Neural cell (in vitro differentiated cells): ENCODE data around the gene KLC1. TPM values are rescaled to one million over a fixed set of nuclear protein-coding genes. Genes with fewer than 3 reads are reported as not detected.

Experiments used
- H2AFZ ChIP-seq: fragments of 200-600, 300-800 bp; sonication (generic), shearing (Covaris generic); 2 replicates; pipeline ENCODE4 v1.6.0; 2014; ENCODE audit warnings: low read depth, mild to moderate bottlenecking, antibody characterized with exemption, low read length, moderate library complexity
- H3F3A ChIP-seq: fragments of 200-600 bp; shearing (Covaris generic); 2 replicates; pipeline ENCODE4 v1.6.1; 2016; ENCODE audit warnings: mild to moderate bottlenecking, moderate library complexity, mixed read lengths, antibody characterized with exemption, low read length; ENCODE audit not compliant: insufficient read depth, poor library complexity, severe bottlenecking
- H3K27ac ChIP-seq: fragments of 200-600, 300-800 bp; sonication (generic), shearing (Covaris generic); 2 replicates; pipeline ENCODE4 v1.5.1; 2014; ENCODE audit warnings: mild to moderate bottlenecking, low read length, moderate library complexity
- H3K27me3 ChIP-seq: fragments of 300-800, 200-600 bp; sonication (generic), shearing (Covaris generic); 2 replicates; pipeline ENCODE4 v1.6.0; 2014; ENCODE audit warnings: mild to moderate bottlenecking, low read depth, low read length, moderate library complexity; ENCODE audit not compliant: insufficient read depth
- H3K36me3 ChIP-seq: fragments of 300-800, 200-600 bp; sonication (generic), shearing (Covaris generic); 2 replicates; pipeline ENCODE4 v1.5.1; 2014; ENCODE audit warnings: mild to moderate bottlenecking, antibody characterized with exemption, low read length, moderate library complexity; ENCODE audit not compliant: insufficient read depth
- H3K4me2 ChIP-seq: fragments of 300-800, 200-600 bp; sonication (generic), shearing (Covaris generic); 2 replicates; pipeline ENCODE4 v1.6.0; 2014; ENCODE audit warnings: mild to moderate bottlenecking, low read length
- H3K4me3 ChIP-seq: fragments of 300-800, 200-600 bp; sonication (generic), shearing (Covaris generic); 2 replicates; pipeline ENCODE4 v1.5.1; 2014; ENCODE audit warnings: mild to moderate bottlenecking, low read length, moderate library complexity
- H3K79me2 ChIP-seq: fragments of 200-600 bp; shearing (Covaris generic); replicated peaks from 2 replicates; pipeline ENCODE4 v1.6.0; 2014; ENCODE audit warnings: mild to moderate bottlenecking, low read length, moderate library complexity; ENCODE audit not compliant: insufficient read depth
- H3K9ac ChIP-seq: fragments of 300-800, 200-600 bp; sonication (generic), shearing (Covaris generic); 2 replicates; pipeline ENCODE4 v1.6.1; 2016; ENCODE audit warnings: mild to moderate bottlenecking, low read length, mixed read lengths
- H3K9me2 ChIP-seq: fragments of 200-600 bp; shearing (Covaris generic); 2 replicates; pipeline ENCODE4 v1.6.1; 2016; ENCODE audit warnings: mild to moderate bottlenecking, low read length, mixed read lengths; ENCODE audit not compliant: insufficient read depth
- H3K9me3 ChIP-seq: fragments of 200-600, 300-800 bp; sonication (generic), shearing (Covaris generic); 2 replicates; pipeline ENCODE4 v1.6.1; 2016; ENCODE audit warnings: mild to moderate bottlenecking, mixed run types, low read length, moderate library complexity, mixed read lengths
- H4K20me1 ChIP-seq: fragments of 200-600 bp; shearing (Covaris generic); 2 replicates; pipeline ENCODE4 v1.6.1; 2016; ENCODE audit warnings: mild to moderate bottlenecking, mixed run types; ENCODE audit not compliant: insufficient read depth
- CTCF ChIP-seq: fragments of 450-650 bp; IDR thresholded peaks from 2 replicates; pipeline ENCODE4 v1.5.1; 2014; ENCODE audit warnings: antibody characterized with exemption, mild to moderate bottlenecking, moderate library complexity; ENCODE audit not compliant: poor library complexity, severe bottlenecking
- EP300 ChIP-seq: fragments of 450-650 bp; conservative IDR thresholded peaks from 2 replicates; pipeline ENCODE4 v1.6.1; 2014; ENCODE audit warnings: antibody characterized with exemption, mild to moderate bottlenecking, moderate library complexity; ENCODE audit not compliant: poor library complexity, severe bottlenecking
- EZH2 ChIP-seq: fragments of 200-600, 300-800 bp; shearing (Covaris generic), sonication (generic); IDR thresholded peaks from 2 replicates; pipeline ENCODE4 v1.6.1; 2014; ENCODE audit warnings: antibody characterized with exemption, low read length, borderline replicate concordance, mild to moderate bottlenecking; ENCODE audit not compliant: insufficient read depth, poor library complexity, severe bottlenecking
- MXI1 ChIP-seq: fragments of 450-650 bp; conservative IDR thresholded peaks from 2 replicates; pipeline ENCODE4 v1.6.1; 2014; ENCODE audit warnings: antibody characterized with exemption, mild to moderate bottlenecking; ENCODE audit not compliant: poor library complexity, severe bottlenecking
- POLR2AphosphoS5 ChIP-seq: IDR thresholded peaks from 2 replicates; pipeline ENCODE4 v1.6.1; 2012
- RAD21 ChIP-seq: fragments of 450-650 bp; conservative IDR thresholded peaks from 2 replicates; pipeline ENCODE4 v1.6.1; 2014; ENCODE audit warnings: antibody characterized with exemption, mild to moderate bottlenecking, moderate library complexity
- REST ChIP-seq: IDR thresholded peaks from 2 replicates; pipeline ENCODE4 v1.6.1; 2012; ENCODE audit warnings: borderline replicate concordance
- SMC3 ChIP-seq: fragments of 450-650 bp; conservative IDR thresholded peaks from 2 replicates; pipeline ENCODE4 v1.6.1; 2014; ENCODE audit warnings: antibody characterized with exemption, mild to moderate bottlenecking, moderate library complexity; ENCODE audit not compliant: poor library complexity
- TAF1 ChIP-seq: IDR thresholded peaks from 2 replicates; pipeline ENCODE4 v1.6.1; 2012; ENCODE audit warnings: low read depth
- polyA plus RNA-seq: library from polyadenylated mRNA; depleted of rRNA; stranded (reverse); fragments of >200 nt; gene quantifications from 2 replicates; pipeline ENCODE4 v1.2.3, GENCODE V29; 2014

The KLC1 gene
- polyA plus RNA-seq, 1 donor from 2014 or later: 1,272 TPM

DNA sequence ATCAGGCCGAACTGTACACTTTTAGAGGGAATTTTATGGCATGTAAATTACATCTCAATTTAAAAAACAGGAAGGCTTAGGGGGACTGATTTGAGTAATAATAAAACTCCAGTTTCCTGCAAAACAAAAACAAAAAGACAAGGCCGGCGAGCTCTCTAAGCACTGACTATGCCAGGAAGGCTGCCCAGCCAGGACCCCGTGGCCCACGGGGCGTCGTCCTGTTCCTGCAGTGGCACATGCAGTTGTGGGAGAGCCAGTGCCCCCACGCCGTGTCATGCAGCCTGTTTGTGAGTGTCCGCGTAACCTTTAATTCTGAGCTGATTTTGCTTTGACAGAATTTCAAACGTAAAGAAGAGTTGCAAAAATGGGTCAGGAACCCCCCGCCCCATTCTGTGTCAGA is 75.7 kb downstream of the KLC1 start:
- H3K79me2 ChIP-seq: no peaks in the 10 kb centered on the region
- no peaks in the 10 kb centered on the region for H3K36me3 ChIP-seq
- no peak for TF ChIP-seq SMC3
- TF ChIP-seq EP300: no peak
- TF ChIP-seq EZH2: no peak
- no peak for TF ChIP-seq POLR2AphosphoS5
- TF ChIP-seq REST: no peak
- no peak for TF ChIP-seq MXI1
- no peak for TF ChIP-seq CTCF
- TF ChIP-seq RAD21: no peak
- TF ChIP-seq TAF1: no peak

GRCh38 chr14:103705118-103705503 is 76.1 kb downstream of the KLC1 start:
- H3K36me3 ChIP-seq: no peaks in the 10 kb centered on the region
- H2AFZ ChIP-seq: no peak overlapping the region
- no peaks in the 10 kb centered on the region for H3K9me2 ChIP-seq
- no peaks in the 10 kb centered on the region for H3K79me2 ChIP-seq
- H3K27me3 ChIP-seq: no peaks in the 10 kb centered on the region
- no peaks in the 10 kb centered on the region for H3F3A ChIP-seq
- H4K20me1 ChIP-seq: no peaks in the 10 kb centered on the region
- H3K9ac ChIP-seq: no peak overlapping the region
- no peak overlapping the region for H3K4me2 ChIP-seq
- no peaks in the 10 kb centered on the region for H3K9me3 ChIP-seq
- H3K27ac ChIP-seq: no peak overlapping the region
- TF ChIP-seq REST: no peak
- TF ChIP-seq POLR2AphosphoS5: no peak
- TF ChIP-seq EP300: no peak
- no peak for TF ChIP-seq SMC3
- no peak for TF ChIP-seq CTCF
- no peak for TF ChIP-seq EZH2
- TF ChIP-seq TAF1: no peak
- TF ChIP-seq MXI1: no peak
- no peak for TF ChIP-seq RAD21
- no peak overlapping the region for H3K4me3 ChIP-seq

More for the DNA sequence above, 75.7 kb downstream of the KLC1 start:
- H3K4me2 ChIP-seq: no peak overlapping the region
- H3K27me3 ChIP-seq: no peaks in the 10 kb centered on the region
- H2AFZ ChIP-seq: no peak overlapping the region
- H3K4me3 ChIP-seq: no peak overlapping the region
- H3K9ac ChIP-seq: no peak overlapping the region
- H3K9me3 ChIP-seq: no peaks in the 10 kb centered on the region
- H3F3A ChIP-seq: no peaks in the 10 kb centered on the region
- H3K9me2 ChIP-seq: no peaks in the 10 kb centered on the region
- H3K27ac ChIP-seq: no peak overlapping the region
- H4K20me1 ChIP-seq: no peaks in the 10 kb centered on the region
